ENCODE results near the gene LAMA4. TPM values are rescaled to one million over a fixed set of nuclear protein-coding genes. Genes with fewer than 3 reads are reported as not detected.
A peak's percentile ranks its signal among the peaks of the same experiment; 100 is the strongest.

Gene LAMA4
- total RNA-seq, 1 donor from 2014 or later = 209 TPM

- peaks cover 23% of the 10 kb centered on the region for H3K4me1 Mint-ChIP-seq (ENCODE audit: unreplicated experiment)
Measured at GRCh38 chr6:112181130-112181529, 73.2 kb downstream of the LAMA4 start.

GRCh38 chr6:112180095-112180820 is 74.1 kb downstream of the LAMA4 start:
- no peak for DNase-seq (ENCODE audit: extremely low spot score, unreplicated experiment)
- no peaks in the 10 kb centered on the region for H3K9me3 Mint-ChIP-seq (ENCODE audit: unreplicated experiment)
- no peaks in the 10 kb centered on the region for H3K27me3 Mint-ChIP-seq (ENCODE audit: unreplicated experiment)
- TF ChIP-seq CTCF (IDR thresholded peaks at IDR 0.05) = peak; percentile 86
- H3K4me3 Mint-ChIP-seq (ENCODE audit: unreplicated experiment) = no peak overlapping the region
- H3K27ac Mint-ChIP-seq (ENCODE audit: unreplicated experiment) = no peak overlapping the region
- H3K36me3 Mint-ChIP-seq (ENCODE audit: unreplicated experiment) = peaks cover 51% of the 10 kb centered on the region
- H3K4me1 Mint-ChIP-seq (ENCODE audit: unreplicated experiment) = peaks cover 23% of the 10 kb centered on the region

More at GRCh38 chr6:112181130-112181529, 73.2 kb downstream of the LAMA4 start:
- Mint-ChIP-seq H3K4me3 (ENCODE audit: unreplicated experiment) (no peak overlapping the region), H3K36me3 (ENCODE audit: unreplicated experiment) (peaks cover 50% of the 10 kb centered on the region), H3K27ac (ENCODE audit: unreplicated experiment) (no peak overlapping the region), H3K9me3 (ENCODE audit: unreplicated experiment) (no peaks in the 10 kb centered on the region), H3K27me3 (ENCODE audit: unreplicated experiment) (no peaks in the 10 kb centered on the region)
- no peak for DNase-seq (ENCODE audit: extremely low spot score, unreplicated experiment)
- TF ChIP-seq CTCF (IDR thresholded peaks at IDR 0.05) = no peak

- no peaks in the 10 kb centered on the region for H3K9me3 Mint-ChIP-seq (ENCODE audit: unreplicated experiment)
- no peak for DNase-seq (ENCODE audit: extremely low spot score, unreplicated experiment)
- no peak overlapping the region for H3K4me3 Mint-ChIP-seq (ENCODE audit: unreplicated experiment)
- peaks cover 23% of the 10 kb centered on the region for H3K4me1 Mint-ChIP-seq (ENCODE audit: unreplicated experiment)
- H3K27me3 Mint-ChIP-seq (ENCODE audit: unreplicated experiment) = no peaks in the 10 kb centered on the region
- H3K36me3 Mint-ChIP-seq (ENCODE audit: unreplicated experiment) = peaks cover 50% of the 10 kb centered on the region
- no peak overlapping the region for H3K27ac Mint-ChIP-seq (ENCODE audit: unreplicated experiment)
- no peak for TF ChIP-seq CTCF (IDR thresholded peaks at IDR 0.05)
Measured at GRCh38 chr6:112179631-112180030, 74.7 kb downstream of the LAMA4 start.

GRCh38 chr6:112178846-112179245 is 75.5 kb downstream of the LAMA4 start:
- Mint-ChIP-seq H3K4me3 (ENCODE audit: unreplicated experiment) (no peak overlapping the region), H3K27ac (ENCODE audit: unreplicated experiment) (no peak overlapping the region), H3K9me3 (ENCODE audit: unreplicated experiment) (no peaks in the 10 kb centered on the region), H3K4me1 (ENCODE audit: unreplicated experiment) (peaks cover 18% of the 10 kb centered on the region), H3K27me3 (ENCODE audit: unreplicated experiment) (no peaks in the 10 kb centered on the region), H3K36me3 (ENCODE audit: unreplicated experiment) (peaks cover 51% of the 10 kb centered on the region)
- TF ChIP-seq CTCF (IDR thresholded peaks at IDR 0.05) = no peak
- no peak for DNase-seq (ENCODE audit: extremely low spot score, unreplicated experiment)

- H3K4me3 Mint-ChIP-seq (ENCODE audit: unreplicated experiment) = no peak overlapping the region
- no peak for TF ChIP-seq CTCF (IDR thresholded peaks at IDR 0.05)
- H3K4me1 Mint-ChIP-seq (ENCODE audit: unreplicated experiment) = peaks cover 6% of the 10 kb centered on the region
- no peak for DNase-seq (ENCODE audit: extremely low spot score, unreplicated experiment)
- peaks cover 55% of the 10 kb centered on the region for H3K36me3 Mint-ChIP-seq (ENCODE audit: unreplicated experiment)
- H3K27ac Mint-ChIP-seq (ENCODE audit: unreplicated experiment) = no peak overlapping the region
- H3K27me3 Mint-ChIP-seq (ENCODE audit: unreplicated experiment) = no peaks in the 10 kb centered on the region
- H3K9me3 Mint-ChIP-seq (ENCODE audit: unreplicated experiment) = no peaks in the 10 kb centered on the region
Measured at GRCh38 chr6:112177092-112177491, 77.3 kb downstream of the LAMA4 start.

All from osteocyte (in vitro differentiated cells).